HG02938 (cell line): Measurements from ENCODE around the gene SDF2.
A peak's percentile ranks its signal among the peaks of the same experiment; 100 is the strongest.

Source experiments
- ATAC-seq: cut with Tn5 transposase; IDR thresholded peaks from one replicate; pipeline ENCODE4 v1.9.1; 2021; ENCODE audit warnings: mild to moderate bottlenecking, moderate library complexity; ENCODE audit not compliant: unreplicated experiment

Gene SDF2

DNA sequence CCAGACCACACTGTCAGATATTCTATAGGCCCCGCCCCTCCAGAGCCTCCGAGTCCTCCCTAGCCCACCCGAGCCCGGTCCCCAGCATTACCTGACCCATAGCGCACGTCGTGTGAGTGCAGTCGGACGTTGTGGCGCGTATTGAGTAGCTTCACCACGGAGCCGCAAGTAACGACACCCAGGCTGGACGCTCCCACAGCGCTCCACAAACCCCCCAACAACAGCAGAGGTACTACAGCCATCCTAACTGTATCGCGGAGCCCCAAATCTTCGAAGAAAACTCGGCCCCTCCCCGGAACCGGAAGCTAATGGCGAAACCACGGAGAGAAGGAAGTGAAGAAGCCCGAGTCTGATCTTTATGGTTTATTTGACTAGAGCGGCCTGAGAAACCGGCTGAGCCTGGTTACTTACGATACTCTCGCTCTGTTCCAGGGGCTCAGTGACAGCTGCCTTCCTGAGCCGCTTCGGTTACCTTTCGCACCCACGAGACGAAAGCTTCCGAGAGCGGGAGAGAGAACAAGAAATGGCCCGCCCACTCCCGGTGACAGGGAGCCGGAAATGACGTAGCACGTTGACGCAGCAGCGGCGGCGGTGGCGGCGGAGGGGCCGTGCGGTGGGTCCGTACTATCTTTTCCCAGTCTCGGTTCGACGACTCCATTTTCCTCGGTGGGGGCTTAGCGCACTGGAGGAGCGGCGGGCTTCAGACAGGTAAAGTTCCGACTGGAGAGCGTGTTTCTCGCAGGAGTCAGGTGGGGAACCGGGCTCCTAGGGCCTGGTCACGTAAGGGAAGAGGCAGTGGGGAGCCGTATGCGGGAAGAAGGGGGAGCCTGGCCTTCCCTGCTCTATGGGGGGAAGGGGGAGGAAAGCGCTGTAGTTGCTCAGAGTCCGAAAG, at the start of gene SDF2, which contains the start of gene SUPT6H:
Gene SDF2 (minus strand): TSS at position 272 of the 892 bp plus-strand sequence. CDS start 30 bp downstream, at position 242.
Gene SUPT6H (plus strand): TSS at position 571 of the 892 bp plus-strand sequence. CDS start 11,197 bp downstream, outside the sequence.
- peak; percentile 80 for ATAC-seq

GRCh38 chr17:28710861-28711722, 49.4 kb upstream of the SDF2 start:
- peak; percentile 75 for ATAC-seq

DNA sequence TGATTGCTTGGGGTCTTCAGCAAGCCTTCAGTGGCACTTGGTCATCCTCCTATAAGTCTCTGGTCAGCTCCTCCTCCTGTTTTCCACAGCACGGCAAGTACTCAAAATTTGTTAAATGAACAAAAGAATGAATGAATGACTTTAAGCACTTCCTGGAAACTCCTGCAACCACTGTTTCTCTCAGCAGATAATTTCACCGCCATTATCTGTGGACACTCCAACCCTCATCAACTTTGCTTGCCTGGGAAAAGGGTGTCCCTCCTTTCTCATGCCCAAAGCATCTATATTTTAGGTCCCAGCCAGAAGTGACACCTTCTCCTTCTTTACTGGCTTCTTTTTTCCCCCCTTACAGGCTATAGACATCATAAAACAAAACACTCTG, 45.6 kb upstream of the SDF2 start:
- no peak for ATAC-seq

DNA sequence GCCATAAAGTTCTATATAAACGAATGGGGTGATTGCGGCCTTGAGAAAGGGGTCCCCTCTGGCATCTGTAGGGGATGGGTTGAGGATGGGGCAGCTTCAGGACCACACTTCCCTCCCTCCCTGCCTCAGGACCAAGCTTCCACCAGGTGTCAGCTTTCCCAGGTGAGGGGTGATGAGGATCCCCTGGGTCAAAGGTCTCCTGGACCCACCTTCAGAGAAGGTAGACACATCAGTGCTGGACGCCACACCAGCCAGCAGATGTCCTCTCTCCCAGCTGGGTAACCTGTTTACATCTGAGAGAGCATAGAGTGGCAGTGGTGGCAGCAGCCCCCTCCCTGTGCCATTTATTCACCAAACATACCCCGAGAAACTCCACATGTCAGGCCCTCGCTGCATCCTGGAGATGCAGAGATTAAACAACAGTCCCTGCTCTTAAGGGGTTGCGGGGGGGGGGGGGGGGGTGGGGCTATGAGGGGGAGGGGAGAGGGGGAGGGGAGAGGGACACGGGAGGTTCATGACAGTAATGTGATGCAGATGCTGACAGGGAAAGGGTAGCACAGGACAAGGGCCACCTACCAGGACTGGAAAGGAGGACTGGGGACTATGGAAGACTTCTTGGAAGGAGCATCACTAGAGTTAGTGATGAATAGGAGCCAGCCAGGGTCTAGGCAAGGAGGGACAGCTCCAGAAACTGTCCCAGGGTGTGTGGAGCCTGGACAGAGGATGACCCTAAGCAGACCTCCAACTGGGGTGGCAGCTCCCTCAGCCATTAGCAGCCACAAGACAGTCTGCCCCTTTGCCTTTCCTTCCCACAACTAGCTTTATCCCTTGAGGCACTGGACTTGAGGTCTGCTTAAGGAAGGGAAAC, 45.0 kb upstream of the SDF2 start:
- ATAC-seq = no peak

- ATAC-seq = no peak
Measured at GRCh38 chr17:28705728-28706334, 44.1 kb upstream of the SDF2 start.

GRCh38 chr17:28705074-28705659, 43.5 kb upstream of the SDF2 start:
- ATAC-seq = no peak

DNA sequence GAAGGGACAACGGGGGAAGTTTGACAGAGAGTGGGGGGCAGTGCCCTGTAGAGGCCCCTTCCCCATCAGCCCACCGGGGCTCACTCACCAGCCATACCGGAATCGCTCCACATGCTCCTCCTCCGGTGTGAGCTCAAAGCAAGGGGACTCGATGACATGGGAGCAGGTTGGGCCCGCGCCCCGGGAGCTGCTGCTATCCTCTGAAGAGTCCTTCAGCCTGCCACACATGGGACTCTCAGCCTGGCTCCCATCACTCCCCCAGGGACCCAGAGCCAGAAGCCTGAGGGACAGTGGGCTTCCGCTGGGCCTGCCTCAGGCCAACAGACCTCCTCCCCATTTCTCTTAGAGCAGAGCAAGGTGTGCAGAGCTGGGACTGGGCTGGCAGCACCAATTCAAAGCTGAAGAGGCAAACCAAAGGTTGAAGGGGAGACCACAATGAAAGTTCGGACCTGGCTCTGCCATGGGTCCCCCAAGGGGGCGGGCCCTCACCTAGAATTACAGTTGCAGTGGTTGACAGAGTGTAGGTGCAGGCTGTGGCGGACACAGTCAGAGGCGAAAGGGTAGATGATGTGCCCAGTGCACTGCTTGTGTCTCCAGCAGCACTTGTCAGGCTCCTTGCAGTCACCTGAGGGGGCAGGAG, 42.6 kb upstream of the SDF2 start:
- no peak for ATAC-seq

- ATAC-seq = no peak
Measured at GRCh38 chr17:28703552-28704218, 42.0 kb upstream of the SDF2 start.

DNA sequence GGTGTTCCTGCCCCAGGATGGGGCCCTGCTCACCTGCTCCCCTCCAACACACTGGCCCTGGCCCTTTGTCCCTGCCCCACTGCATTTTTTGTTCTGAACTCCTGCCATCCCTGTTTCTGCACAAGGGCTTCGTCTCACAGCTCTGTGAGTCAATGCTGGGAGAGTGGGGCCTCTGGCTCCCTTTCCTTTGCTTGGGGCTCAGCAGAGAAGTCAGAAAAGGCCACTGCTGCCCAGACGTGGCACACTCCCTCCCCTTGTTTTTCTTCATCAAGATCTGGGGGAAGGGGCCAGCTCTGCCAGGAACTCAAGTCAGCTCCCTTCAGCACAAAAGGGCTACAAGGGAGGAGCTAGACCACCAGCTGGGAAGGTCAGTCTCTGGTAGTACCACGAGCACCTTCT, 41.0 kb upstream of the SDF2 start:
- no peak for ATAC-seq

- no peak for ATAC-seq
Measured at GRCh38 chr17:28702026-28702751, 40.5 kb upstream of the SDF2 start.

DNA sequence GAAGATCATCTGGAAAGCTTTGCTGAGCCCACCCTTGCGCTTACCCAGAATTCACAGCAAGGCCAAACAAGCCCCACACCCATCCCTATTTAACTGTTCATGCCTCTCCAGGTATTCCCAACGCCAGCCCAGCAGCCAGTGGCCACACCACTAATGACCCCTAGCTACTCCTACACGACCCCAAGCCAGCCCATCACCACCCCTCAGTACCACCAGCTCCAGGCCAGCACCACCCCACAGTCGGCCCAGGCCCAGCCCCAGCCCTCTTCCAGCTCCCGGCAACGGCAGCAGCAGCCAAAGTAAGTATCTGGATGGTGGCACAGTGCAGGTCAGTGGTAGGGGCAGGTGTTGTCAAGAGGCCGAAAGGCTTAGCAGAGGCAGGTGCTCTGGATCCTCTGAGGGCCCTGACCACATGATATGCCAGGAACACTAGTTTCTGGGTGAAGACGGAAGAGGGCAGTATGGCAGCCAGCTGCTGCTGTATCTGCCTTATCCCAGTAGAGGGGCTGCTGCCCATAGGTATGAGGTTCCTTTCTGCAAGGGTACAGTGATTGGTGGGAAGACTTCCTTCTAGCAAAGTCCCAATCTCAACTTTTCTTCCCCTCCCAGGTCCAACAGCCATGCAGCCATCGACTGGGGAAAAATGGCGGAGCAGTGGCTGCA, 39.3 kb upstream of the SDF2 start:
- no peak for ATAC-seq

DNA sequence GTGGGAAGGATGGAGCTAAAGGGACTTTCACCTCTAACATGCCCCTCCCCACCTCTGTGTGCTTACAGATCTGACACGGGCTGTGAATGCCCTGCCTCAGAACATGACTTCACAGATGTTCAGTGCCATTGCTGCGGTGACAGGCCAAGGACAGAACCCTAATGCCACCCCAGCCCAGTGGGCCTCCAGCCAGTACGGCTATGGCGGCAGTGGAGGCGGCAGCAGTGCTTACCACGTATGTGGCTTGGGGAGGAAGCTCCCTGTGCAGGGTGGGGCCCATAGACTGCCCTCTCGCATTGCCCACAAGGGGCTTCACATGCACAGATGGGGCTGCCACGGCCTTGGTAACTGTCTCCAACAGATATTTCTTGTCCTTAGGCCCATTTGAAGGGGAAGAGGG, 38.6 kb upstream of the SDF2 start:
- no peak for ATAC-seq

DNA sequence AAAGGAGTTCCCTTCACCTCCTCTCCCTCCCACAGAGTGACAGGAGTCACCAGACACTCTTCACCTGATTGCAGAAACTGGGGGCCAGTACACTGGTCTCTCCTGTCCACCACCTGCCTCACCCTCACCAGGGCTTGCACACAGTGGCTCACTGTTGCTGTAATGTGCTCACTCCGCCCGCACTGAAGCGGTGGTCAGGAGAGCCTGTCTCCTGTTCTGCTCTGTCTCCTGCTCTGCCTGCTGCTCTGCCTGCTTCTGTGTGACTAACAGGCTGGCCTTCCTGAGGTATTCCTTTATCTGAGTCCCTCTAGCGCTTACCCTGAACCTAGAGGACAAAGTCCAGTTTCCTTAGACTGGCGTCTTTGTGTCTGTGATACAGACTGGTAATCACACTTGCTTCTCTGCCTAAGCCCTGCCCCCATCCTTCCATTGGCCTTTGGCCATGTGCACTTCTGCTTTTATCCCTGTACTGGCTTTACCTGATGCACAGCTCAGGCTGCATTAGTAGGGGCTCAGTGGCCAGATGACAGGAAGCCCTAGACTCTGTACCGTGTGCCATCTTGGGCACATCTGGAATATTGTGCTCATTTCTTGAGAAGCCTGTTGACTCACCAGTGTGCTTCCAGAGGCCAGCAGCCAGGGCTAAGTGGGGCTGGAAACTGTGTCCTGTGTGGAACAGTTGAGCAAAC, 36.7 kb upstream of the SDF2 start:
- no peak for ATAC-seq

DNA sequence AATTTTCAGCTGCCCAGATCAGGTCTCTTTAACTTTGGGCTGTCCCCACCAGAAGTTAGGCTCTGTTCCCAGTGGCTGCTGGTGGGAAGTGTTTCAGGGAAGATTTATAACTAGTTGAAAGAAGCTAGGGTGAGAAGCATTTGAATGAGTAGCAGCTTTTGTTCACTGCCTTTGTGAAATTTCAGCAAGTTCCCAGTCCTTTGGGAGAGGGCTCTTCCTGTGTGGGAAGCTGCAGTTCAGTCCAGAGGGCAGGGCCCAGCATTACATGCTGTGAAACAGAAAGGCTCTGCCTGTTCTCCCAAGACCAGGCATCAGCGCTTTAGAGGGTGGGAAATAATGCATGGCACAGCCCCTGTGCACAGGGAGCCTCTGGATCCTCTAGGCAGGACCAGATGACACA, 32.2 kb upstream of the SDF2 start:
- no peak for ATAC-seq

DNA sequence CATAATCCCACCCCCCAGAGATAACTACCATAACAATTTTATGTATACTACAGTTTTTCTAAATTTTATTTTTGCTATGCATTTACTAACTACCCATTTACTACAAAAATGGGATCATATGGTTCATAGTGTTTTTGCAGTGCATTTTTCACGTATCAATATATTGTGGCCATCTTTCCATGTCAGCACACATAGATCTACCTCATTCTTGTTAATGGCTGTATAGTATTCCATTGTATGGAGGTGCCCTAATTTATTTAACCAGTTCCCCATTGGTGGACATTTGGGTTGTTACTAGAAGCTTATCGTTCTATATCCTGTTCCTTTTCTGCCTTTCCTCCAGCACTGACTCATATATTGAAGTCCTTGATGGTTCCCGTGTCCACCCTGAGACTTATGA, 27.3 kb upstream of the SDF2 start:
- no peak for ATAC-seq

DNA sequence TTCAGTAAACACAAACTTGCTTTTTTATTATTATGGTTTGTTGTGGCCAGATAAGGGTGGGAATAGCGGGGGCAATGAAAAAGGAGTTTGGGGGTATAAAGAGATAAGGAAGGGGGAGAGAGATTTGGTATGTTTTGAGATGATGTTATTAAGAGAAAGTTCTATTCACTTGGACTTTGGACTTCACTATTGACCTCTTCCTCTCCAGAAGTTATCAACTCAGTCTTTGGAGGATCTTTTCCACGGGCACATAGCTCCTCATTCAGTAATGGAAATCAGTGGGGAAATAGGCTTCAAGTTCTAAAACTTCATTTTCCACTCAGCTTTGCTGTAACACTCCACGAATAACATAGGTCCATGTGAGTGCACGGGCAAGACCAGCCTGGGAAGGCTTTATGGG, 26.8 kb upstream of the SDF2 start:
- ATAC-seq = no peak

DNA sequence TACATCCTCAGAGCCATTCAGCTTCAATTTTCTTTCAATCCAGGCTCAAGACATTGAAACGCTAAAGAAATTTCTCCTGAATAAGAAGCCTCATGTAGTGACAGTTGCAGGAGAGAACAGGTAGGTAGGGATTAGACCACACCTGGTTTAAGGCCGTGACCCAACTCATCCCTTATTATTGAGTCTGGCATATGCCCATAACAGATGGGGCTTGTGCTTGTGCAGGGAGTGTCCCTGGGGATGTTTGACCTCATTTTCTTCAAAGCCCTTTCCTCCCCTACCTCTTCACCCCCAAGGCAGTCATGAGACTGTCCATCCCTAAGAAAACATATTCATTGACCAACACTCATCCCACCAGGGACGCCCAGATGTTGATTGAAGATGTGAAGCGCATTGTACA, 24.6 kb upstream of the SDF2 start:
- no peak for ATAC-seq
